H4 (cell line): ENCODE results near the gene LDLRAD4. TPM values are rescaled to one million over a fixed set of nuclear protein-coding genes. Genes with fewer than 3 reads are reported as not detected.

Experiments
- DNase-seq: peaks from one replicate; pipeline ENCODE4 v3.0.0-alpha.2; 2015; ENCODE audit warnings: low spot score
- total RNA-seq: library from RNA; depleted of rRNA; stranded (reverse); fragments of >200 nt; shearing (Covaris generic); gene quantifications from 2 replicates; pipeline ENCODE4 v1.2.3, GENCODE V29; 2014

Gene LDLRAD4
- total RNA-seq, 1 experiment from 2014 or later = 6.9 TPM

DNA sequence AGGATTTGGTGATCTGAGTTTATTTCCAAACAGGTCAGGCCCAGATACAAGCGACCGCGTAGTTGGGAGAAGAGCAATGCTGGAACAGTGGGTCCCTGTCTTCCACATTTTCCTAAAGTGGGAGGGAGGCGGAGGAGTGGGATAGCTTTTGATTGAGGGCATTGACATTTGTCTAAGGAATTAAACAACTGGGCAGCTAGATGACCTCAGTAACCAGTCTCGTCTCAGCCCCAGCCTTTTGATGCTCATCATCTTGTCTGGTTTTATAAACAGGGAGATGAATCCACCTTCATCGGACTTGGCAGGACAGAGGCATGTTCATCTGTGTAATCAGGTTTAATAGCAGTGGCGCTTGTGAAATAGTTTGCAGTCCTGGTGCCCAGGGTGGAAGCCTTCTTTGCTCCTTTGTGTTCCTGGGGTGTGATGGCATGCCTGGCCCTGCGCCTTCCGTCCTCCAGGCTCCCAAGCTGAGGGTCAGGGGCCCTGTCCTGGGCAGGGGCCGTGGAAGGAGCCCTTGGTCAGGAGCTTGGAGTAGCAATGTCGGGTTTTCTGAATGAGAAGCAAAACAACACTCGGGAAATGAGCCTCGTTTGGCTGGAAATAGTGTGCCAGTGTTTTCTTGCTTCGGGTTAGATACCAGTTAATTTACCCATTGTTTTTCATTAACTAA is 314.0 kb downstream of the LDLRAD4 start:
- no peak for DNase-seq

DNA sequence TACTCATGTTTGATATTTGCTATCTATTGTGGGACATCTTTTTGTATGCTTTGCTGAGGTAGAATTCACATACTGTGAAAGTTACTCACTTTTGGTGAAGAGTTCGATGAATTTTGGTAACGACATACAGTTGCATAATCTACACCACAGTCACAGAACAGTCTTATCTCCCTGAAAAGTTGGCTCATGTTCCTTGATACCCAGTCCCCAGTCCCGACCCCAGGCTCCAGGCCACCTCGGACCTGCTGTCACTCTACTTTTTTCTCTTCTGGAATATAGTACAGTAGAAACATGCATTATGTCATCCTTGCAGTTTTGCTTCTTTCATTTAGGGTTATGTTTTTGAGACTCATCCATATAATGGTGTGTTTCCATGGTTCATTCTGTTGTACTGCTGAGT is 316.1 kb downstream of the LDLRAD4 start:
- DNase-seq = no peak

DNA sequence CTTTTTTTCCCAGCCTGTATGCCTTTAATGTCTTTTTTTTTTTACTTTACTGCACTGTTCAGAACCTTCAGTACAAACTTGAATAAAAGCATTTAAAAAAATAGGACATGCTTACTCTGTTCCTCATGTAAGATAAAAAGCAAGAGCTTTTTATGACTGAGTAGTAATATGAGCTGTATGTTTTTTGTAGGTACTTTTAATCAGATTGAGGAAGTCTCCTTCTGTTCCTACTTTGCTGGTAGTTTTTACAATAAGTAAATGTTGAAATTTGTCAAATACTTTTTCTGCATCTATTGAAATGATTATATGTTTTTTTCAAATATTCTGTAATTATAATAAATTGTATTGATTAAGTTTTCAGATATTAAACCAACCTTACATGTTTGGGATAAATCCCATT is 318.0 kb downstream of the LDLRAD4 start:
- no peak for DNase-seq

DNA sequence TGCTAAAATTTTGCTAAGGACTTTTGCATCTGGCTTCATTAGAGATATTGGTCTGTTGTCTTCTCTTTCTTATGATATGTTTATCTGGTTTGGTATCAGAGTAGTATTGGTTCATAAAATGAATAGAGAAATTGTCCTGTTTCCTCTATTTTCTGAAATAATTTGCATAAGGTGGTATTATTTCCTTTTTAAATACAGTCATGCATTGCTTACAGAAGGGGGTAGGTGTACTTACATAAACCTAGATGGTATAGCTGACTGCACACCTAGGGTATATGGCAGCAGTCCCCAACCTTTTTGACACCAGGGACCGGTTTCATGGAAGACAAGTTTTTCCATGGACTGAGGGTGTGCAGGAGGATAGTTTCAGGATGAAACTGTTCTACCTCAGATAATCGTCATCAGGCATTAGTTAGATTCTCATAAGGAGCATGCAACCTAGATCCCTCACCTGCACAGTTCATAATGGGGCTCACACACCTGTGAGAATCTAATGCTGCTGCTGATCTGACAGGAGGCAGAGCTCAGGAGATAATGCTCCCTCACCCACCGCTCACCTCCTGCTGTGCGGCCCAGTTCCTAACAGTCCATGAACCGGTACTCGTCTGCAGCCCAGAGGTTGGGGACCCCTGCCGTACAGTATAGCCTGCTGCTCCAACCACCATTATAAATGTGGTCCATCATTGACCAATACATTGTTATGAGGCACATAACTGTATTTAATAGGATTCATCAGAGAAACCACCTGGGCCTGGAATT is 318.6 kb downstream of the LDLRAD4 start:
- DNase-seq = no peak

DNA sequence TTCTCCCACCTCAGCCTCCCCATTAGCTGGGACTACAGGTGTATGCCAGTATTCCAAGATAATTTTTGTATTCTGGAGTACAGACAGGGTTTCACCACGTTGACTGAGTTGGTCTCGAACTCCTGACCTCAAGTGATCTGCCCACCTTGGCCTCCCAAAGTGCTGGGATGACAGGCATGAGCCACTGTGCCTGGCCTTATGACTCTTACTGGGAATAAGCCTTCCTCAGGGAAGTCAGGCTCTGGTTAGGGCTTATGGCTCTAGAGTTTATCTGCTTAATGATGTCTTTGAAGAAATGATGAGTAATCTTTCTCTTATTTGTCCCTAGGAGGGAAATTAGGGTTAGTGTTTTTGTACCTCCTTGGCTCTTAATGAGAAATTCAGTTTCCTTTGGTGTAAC is 320.1 kb downstream of the LDLRAD4 start:
- no peak for DNase-seq

DNA sequence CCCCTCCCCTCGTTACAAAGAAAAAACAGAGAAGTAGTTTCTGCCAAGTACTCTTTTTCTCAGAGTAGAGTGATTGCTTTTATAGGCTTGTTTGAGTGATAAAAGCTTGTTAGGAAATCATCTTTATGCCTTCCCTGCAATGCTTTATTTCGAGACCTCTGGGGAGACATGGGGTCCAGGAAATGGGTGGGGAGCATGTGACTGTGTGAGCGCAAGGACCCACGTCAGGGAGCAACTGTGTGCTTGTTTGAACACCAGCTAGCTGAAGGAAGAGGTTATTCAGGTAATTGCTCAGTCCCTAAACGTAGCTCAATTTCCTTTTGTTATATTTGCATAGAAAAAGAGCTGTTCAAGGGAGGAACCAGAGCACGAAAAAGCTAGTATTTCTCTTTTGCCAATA is 320.5 kb downstream of the LDLRAD4 start:
- no peak for DNase-seq

DNA sequence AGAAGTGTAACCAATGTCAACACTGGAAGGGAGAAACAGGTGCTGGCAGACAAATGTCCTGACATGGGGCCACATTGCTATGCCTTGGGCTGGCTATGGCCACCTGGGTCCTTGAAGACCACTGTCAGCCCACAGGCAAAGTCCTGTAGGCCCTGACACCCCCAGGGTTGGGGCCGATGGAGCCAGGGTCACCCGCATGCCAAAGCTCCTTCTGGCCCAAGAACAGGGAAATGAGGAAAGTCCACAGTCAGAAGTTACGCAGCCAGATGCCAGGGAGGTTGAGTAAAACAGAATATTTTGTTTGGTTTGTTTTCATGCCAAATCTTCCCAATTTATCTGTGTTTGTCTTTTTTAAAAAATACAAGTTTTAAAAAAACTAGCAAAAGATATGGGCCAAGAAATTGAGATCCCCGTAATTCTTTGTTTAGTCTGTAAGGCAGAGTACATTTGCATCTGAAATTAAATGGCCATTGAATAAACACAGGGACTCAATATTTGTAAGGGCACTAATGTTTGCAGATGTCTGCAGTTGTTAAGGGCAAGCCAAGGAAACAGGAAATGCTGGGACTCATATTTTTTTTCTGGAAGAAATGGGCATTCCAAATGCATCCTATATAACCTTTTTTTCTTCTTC is 321.4 kb downstream of the LDLRAD4 start:
- no peak for DNase-seq

DNA sequence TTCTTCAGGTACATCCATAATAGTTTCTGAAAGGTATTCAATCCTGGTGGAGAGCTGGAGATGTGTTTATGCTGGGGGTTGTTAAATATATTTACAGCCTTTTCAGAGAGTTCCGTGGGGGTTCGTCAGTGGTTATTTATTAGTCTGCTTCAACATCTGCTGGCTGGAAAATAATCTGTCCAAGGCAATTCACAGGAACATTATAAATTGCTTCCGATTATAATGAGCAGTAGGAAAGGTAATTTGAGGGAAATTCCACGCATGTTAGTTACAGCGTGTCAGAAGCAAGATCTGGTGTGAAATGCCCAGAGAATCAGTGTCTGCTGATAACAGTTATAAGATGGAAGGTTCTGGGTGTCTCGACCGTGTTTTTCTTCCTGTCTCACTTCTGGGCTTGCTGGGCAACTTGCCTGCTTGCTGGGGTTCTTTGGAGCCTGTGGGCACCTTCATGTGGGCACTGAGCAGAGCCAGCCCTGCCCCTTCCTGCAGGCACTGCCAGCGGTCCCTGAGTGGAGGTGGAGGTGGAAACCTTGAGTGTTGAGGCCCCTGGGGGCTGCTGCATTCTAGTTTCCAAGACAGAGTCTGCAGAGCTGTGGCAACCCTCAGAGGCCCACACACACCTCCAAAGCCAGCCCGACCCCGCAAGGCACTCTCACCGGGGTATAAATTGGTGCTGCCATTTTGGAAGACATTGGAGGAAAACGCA is 322.1 kb downstream of the LDLRAD4 start:
- peak; percentile 9 for DNase-seq

DNA sequence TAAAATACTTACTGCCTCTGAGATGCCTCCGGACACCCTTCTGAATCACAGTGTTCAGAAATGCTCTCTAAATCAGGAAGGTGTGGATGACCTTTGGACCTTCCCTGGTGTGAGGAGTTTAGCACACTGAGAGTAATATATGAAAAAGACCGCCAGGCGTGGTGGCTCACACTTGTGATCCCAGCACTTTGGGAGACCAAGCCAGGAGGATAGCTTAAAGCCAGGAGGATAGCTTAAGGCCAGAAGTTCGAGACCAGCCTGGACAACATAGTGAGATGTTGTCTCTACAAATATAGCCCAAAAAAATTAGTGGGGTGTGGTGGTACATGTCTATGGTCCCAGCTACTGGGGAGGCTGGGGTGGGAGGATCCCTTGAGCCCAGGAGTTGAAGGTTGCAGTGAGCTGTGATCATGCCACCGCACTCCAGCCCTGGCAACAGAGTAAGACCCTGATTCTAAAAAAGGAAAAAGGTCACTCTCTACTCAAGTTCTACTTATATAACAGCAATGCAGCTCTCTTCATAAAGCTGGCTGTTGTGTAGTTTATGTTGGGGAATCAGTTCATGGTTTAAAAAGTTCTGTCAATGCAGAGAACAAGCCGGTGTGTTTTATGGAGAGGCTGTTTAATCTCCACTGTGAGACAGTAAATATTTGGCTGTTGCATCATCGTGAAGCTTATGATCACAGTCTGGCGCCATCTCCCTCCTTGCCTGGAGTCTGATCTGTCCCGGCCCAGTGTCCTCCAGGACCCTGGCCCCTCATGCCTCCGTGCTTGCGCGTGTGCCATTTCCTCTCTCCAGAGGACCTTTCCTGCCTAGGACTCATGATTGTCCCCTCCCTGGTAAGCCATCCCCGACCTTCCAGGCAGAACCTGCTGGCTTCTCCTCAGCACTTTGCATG is 323.3 kb downstream of the LDLRAD4 start:
- peak; percentile 12 for DNase-seq

DNA sequence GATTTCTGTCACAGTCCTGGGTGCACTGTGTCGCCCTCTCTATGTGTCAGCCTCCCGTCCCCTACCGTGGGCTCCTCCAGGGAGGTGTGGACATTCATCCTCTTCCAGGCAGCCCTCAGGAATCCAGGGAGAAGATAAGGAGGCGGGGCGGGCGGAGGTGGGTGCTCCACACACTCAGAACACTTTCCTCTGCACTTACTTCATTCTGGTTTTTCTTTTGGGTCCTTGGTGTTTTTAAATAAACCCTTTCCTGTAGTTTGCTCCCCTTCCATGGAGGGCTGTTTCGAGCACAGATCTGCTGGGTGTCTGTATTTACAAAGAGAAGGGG is 323.9 kb downstream of the LDLRAD4 start:
- no peak for DNase-seq

DNA sequence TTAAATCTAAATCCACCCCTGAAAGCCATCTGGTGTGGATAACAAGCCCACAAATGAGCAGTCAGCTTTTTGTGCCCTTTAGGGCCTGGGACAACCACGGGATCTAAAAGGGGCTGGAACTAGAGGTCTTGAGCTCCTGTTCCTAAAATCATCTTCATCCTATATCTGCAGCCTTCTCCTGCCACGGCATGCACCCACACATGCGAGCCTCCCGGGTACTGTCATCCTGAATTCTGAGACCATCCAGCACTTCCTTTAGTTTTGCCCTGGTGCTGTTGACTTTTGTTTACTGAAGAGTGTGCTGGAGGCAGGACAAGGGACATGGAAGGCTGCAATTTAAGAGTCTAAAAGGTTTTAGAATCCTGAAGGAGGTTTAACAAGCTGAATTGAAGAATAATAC is 324.6 kb downstream of the LDLRAD4 start:
- no peak for DNase-seq

DNA sequence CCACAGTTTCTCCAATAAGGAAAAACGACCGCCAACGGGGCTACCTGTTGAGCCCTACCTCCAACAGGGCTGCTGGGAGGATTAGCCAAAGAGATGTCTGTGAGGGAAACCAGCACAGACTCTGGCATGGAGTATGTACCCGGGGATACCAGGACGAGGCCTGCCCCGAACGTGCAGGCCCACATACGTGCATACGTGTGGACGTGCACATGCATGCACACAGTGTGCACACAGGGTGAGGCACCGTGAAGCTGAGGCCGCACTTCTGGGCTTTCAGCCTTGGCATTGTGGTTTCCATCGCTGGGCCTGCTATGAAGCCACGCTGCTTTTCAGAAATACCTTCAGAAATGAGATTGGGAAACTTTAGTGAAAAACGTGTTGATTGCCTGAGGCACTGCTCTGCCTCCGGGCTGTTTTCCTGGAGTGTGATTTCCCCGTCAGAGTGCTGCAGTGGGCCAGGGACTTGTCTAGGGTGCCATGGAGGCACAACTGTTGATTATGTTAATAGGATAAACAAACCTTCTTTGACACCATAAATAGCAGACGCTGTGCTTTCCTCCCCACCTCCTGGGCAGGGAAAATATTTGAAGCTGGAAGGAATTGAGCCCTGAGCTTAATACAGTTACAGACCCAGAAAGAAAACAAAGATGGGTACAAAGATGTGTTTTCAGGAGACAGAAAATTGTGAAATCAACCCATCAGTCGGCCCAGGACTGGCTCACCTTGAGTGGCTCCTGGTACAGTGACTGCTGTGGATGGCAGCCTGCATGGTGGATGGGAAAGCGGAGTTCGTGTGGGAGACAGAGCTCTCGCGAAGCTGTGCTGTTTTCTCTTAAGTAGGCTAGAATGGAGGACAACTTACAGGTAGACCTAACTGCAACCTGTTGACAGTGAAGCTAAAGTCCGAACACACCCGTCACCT is 325.5 kb downstream of the LDLRAD4 start:
- DNase-seq = no peak

DNA sequence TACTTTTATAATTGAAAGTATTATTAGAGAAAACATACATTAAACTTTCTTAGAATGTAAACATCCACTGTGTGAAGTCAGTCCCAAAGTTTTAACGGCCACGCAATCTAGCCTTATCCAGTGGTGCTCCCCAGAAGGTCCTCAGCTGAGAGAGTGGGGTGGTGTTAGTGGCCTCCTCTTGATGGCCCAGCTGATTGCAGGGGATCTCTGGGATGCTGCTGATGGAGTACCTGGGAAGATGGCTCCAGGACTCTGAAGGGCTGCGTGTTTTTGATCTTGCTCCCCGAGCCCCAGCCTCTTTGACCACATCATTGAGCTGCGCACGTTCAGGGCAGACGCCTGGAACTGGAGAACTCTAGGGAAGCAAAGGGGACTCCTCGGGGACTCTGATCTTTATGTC is 326.4 kb downstream of the LDLRAD4 start:
- DNase-seq = no peak

DNA sequence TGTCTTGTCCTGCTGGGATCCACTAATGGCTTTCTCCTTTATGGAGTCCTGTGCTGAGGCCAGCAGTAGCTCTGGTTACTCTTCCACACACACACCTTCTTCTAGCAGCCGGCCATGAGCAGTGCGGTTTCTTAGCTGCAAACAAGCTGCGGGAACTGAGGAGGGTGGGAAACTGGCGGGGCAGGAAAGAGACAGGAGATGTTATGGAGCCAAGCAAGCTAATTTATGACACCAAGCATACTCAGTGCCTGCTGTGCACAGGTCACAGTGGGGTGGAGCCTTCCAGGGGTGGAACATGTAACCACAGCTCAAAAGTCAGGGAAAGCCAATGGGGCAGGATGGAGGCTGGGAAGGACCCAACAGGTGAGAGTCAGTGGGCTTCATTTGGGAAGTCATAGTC is 327.0 kb downstream of the LDLRAD4 start:
- no peak for DNase-seq

DNA sequence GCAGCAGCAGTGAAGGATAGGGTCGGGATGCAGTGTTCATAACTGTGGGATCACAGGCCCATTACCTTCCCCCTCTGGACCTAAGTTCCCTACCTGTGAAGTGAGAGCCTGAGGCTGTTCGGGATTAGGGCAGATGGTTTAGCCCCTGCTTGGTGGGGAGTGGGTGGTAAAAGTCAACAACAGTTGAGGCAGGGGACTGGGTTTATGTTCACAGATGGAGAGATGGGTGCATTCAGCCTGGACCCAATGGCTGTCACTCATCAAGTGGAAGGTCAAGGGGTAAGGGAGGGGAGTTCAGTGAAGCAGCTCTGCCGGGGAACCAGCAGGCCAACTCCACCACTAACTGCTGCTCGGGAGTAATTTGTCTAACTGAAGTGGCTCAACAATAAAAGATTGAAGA is 327.4 kb downstream of the LDLRAD4 start:
- no peak for DNase-seq

DNA sequence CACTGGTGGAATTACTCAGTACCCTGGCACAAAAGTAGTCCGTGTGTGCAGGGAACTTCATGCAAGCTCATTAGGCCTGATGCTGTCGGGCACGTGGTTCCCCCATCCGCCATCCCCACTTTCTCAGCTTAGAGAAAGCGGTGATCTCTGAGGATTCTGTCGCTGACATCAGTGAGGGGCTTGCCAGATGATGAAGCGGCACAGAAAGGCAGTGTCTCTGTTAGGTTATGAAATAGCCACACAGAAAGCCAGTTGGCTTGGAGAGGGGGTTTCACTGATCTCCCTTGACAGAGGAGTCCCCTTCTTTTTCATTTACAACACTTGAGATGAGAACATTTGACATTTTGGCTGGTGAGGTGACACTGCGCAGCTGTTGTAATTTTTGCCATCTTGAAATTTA is 328.1 kb downstream of the LDLRAD4 start:
- no peak for DNase-seq

DNA sequence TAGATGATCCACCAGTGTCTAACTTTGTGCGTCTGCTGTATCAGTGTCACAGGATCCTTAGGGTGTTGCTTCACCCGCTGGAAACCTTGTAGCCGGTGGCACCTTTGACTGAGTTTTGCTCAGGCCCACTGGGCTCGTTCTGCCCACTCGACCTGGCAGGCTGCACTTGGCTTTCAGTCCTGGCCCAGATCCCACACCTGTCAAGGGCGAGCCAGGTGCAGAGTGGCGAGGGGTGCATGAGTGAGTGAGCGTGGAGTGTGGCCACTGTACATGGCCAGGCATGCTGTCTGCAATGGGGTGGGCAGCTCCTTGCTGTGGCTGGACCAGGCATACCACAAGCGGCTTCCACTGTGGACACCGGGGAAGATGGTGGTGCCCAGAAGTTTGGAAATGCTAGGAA is 328.8 kb downstream of the LDLRAD4 start:
- DNase-seq = no peak

DNA sequence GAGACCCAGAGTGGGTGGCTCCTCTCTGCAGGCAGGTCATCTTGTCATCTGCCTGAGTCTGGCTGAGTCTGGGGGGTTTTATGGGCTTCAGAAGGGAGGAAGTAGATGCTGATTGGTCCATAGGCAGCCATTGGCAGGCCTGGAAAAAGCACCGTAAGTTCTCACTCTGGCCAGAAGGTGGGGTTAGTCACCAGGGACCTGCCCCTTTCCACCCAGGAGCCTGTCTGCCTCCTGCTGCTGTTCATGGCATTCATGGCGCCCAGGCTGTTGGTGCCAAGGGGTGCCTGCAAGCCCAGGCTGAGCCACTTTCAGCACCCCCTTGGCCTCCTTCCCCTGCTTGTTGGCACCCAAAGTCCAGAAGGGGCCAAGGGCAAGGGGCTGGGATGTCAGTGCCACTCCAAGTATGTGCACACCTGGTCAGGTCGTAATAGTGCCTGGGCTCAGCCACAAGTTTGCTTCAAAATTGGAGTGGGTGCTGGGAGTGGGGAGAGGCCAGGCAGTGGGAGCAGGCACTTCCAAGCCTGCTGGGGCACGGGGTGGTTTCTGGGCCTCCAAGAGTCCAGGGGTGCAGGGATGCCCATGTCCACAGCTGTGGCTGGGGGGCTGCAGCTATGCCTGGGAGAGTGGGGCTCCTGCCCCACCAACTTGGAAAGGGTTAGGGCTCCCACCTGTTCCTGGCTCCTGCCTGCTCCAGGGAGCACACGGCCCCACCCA is 329.7 kb downstream of the LDLRAD4 start:
- DNase-seq = no peak

DNA sequence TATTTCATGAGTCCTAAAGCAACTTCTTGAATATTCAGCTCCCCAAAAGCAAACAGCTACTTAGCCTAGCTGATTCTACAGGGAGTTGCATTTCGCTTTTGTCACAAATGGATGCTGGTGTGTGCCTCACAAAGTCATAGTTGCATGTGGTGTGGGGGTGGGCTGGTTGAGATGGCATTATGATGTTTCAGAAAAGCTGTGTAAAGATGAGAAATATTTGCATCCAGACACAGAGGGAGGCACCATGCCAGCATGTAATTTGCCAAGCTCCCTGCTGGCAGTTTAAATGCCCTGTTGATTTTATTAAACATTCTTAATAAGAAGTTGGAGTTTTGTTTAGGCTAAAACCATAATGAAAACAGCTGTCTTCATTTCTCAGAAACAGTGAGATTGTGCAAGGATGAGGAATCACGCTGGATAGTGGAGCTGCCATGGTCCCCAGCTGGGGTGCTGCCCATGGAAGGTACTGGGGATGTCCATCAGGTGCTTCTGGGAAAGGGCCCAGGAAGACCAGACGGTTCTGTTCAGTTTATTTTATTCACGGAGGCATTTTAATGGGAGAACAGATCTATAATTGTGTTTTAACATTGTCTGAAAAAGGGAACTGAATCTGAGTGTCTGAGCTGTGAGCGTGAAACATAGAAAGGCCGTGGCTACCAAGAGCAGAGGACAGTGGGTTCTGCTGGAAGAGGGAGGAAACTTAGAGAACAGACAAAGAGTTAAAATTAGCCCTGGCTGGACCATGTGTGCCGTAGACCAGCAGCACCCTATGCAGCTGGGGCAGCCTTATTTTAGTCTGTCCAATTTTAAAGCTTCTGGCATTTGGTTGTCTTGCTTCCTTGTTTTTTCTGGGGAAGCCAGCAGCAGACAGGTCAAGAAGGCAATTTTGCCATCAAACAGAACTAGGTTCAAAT is 330.7 kb downstream of the LDLRAD4 start:
- DNase-seq = peak; percentile 19
